NOMO-1 (cell line): ENCODE data around the gene APOO.
A peak's percentile ranks its signal among the peaks of the same experiment; 100 is the strongest.

Experiments used
- DNase-seq, 2 experiments: peaks; one replicate each; lab custom pipeline; 2025; ENCODE audit not compliant: unreplicated experiment in 2 of 2; lab: John Stamatoyannopoulos, UW

APOO gene

GRCh38 chrX:23789386-23790154 lies 118.2 kb downstream of the APOO start:
- DNase-seq, result no peak

GRCh38 chrX:23788946-23789345 lies 118.8 kb downstream of the APOO start:
- DNase-seq, result no peak

- no peak for DNase-seq
These were observed 119.2 kb downstream of the APOO start for GRCh38 chrX:23788521-23788920.

- no peak for DNase-seq
These were observed 120.0 kb downstream of the APOO start for GRCh38 chrX:23787745-23788118.

- DNase-seq, result no peak
These were observed 121.4 kb downstream of the APOO start for GRCh38 chrX:23786268-23786815.

- DNase-seq, result no peak
These were observed 122.2 kb downstream of the APOO start for GRCh38 chrX:23785580-23785979.

GRCh38 chrX:23784470-23785331 lies 123.0 kb downstream of the APOO start:
- DNase-seq, result peak; percentile 73 to 95

GRCh38 chrX:23783589-23784469 lies 123.9 kb downstream of the APOO start:
- no peak for DNase-seq
